ENCODE measurements around the gene PRKCE.

DNA sequence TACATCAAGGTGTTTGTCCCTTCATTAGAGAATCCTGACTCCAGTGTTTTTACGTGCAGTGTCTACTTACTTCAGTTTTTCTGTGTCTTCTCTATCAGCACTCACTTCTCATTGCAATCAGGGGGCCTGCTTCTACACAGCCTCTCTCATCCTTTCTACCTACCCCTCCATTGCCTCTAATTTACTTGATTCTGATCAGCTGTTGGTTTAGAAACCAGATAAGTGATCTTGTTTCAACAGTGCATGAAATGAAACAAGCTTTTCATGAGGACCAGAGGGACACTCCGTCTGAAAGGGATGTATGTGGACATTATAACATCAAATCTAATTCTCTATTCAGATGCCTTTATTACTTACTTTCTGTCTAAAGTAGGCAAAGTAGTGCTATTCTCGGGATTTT, 136.9 kb downstream of the PRKCE start:
- TF ChIP-seq POLR2A (IDR thresholded peaks at IDR 0.05), result no peak
- TF ChIP-seq, protein P1, sequence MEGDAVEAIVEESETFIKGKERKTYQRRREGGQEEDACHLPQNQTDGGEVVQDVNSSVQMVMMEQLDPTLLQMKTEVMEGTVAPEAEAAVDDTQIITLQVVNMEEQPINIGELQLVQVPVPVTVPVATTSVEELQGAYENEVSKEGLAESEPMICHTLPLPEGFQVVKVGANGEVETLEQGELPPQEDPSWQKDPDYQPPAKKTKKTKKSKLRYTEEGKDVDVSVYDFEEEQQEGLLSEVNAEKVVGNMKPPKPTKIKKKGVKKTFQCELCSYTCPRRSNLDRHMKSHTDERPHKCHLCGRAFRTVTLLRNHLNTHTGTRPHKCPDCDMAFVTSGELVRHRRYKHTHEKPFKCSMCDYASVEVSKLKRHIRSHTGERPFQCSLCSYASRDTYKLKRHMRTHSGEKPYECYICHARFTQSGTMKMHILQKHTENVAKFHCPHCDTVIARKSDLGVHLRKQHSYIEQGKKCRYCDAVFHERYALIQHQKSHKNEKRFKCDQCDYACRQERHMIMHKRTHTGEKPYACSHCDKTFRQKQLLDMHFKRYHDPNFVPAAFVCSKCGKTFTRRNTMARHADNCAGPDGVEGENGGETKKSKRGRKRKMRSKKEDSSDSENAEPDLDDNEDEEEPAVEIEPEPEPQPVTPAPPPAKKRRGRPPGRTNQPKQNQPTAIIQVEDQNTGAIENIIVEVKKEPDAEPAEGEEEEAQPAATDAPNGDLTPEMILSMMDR (IDR thresholded peaks at IDR 0.05), result no peak
